Measurements from ENCODE around the gene OSBPL2. TPM values are rescaled to one million over a fixed set of nuclear protein-coding genes. Genes with fewer than 3 reads are reported as not detected.

Gene OSBPL2
- total and polyA plus RNA-seq, 7 experiments from 2014 or later = 14.6 to 80.8 (median 58.3) TPM

DNA sequence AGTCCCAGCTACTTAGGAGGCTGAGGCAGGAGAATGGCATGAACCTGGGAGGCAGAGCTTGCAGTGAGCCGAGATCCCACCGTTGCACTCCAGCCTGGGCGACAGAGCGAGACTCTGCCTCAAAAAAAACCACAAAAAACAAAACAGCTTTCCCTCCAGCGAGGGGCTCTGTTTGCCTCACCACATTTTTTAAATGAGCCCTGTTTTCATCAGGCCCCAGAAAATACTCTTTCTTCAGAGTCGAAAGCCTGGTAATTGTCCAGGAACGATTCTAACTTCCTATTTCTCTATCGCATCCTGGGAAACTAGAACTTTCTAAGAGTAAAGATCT lies 43.3 kb upstream of the OSBPL2 start:
- Histone ChIP-seq H3K27ac (ENCODE audit: low read depth, low read length) (no peak overlapping the region), H3K4me3 (ENCODE audit: low read length) (no peak overlapping the region), H3K4me1 (ENCODE audit: control insufficient read depth in 2 of 2, insufficient read depth in 2 of 2, low read length in 2 of 2) (no peaks in the 10 kb centered on the region), H3K27me3 (ENCODE audit: control insufficient read depth in 2 of 2, insufficient read depth in 2 of 2, low read length in 2 of 2) (no peaks in the 10 kb centered on the region), H3K9me3 (ENCODE audit: control insufficient read depth in 2 of 3, low read length in 3 of 3) (no peaks in the 10 kb centered on the region), H3K36me3 (ENCODE audit: control insufficient read depth in 2 of 3, insufficient read depth in 3 of 3, low read length in 3 of 3) (peaks cover 0 to 63% (median 11%) of the 10 kb centered on the region in 3 experiments)
- Mint-ChIP-seq H3K4me3 (no peak overlapping the region), H3K4me1 (peaks cover 0 to 4% (median 2%) of the 10 kb centered on the region in 7 donors), H3K27ac (peak overlapping the region in 1 of 9 donors; percentile 14), H3K9me3 (no peaks in the 10 kb centered on the region), H3K36me3 (peaks cover 9 to 37% (median 15%) of the 10 kb centered on the region in 5 donors), H3K27me3 (no peaks in the 10 kb centered on the region)
- intact Hi-C loops (cut with micrococcal nuclease) = no loop called here
- DNase-seq (no peak), ATAC-seq (no peak)
- ChIA-PET POLR2A (no interaction called here), CTCF (interaction anchor here (0.7 to 0.8 kb wide), 2 partner anchors 9 to 70 kb away, joined by 4 to 5 read pairs; no protein-coding TSS in a partner anchor)

DNA sequence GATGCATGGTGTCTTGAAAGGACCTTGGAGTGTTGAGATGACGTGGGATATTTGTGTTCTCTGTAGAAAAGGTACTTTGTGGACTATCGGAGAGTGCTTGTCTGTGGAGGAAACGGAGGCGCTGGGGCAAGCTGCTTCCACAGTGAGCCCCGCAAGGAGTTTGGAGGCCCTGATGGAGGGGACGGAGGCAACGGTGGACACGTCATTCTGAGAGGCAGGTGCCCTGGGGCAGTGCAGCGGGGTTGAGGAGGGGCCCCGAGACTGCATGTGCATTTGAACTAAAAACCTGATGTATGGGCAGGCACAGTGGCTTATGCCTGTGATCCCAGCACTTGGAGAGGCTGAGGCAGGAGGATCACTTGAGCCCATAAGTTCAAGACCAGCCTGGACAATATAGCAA lies 42.6 kb upstream of the OSBPL2 start:
- no peak overlapping the region for H3K27ac ChIP-seq (ENCODE audit: low read depth, low read length)
- H3K27me3 ChIP-seq (ENCODE audit: control insufficient read depth in 2 of 2, insufficient read depth in 2 of 2, low read length in 2 of 2) = no peaks in the 10 kb centered on the region
- no peaks in the 10 kb centered on the region for H3K9me3 Mint-ChIP-seq
- peaks cover 9 to 38% (median 14%) of the 10 kb centered on the region in 5 donors for H3K36me3 Mint-ChIP-seq
- peaks cover 0 to 2% (median 0%) of the 10 kb centered on the region in 7 donors for H3K4me1 Mint-ChIP-seq
- ATAC-seq = no peak
- H3K4me1 ChIP-seq (ENCODE audit: control insufficient read depth in 2 of 2, insufficient read depth in 2 of 2, low read length in 2 of 2) = no peaks in the 10 kb centered on the region
- peaks cover 0 to 64% (median 8%) of the 10 kb centered on the region in 3 experiments for H3K36me3 ChIP-seq (ENCODE audit: control insufficient read depth in 2 of 3, insufficient read depth in 3 of 3, low read length in 3 of 3)
- CTCF ChIA-PET = no interaction called here
- no peak for DNase-seq
- peak overlapping the region in 2 of 9 donors; percentile 14 to 48 for H3K27ac Mint-ChIP-seq
- H3K4me3 ChIP-seq (ENCODE audit: low read length) = no peak overlapping the region
- no peaks in the 10 kb centered on the region for H3K27me3 Mint-ChIP-seq
- POLR2A ChIA-PET = no interaction called here
- no peaks in the 10 kb centered on the region for H3K9me3 ChIP-seq (ENCODE audit: control insufficient read depth in 2 of 3, low read length in 3 of 3)
- intact Hi-C loops (cut with micrococcal nuclease) = no loop called here
- no peak overlapping the region for H3K4me3 Mint-ChIP-seq

- CTCF ChIA-PET = no interaction called here
These were observed 42.0 kb upstream of the OSBPL2 start for GRCh38 chr20:62196286-62196685.

GRCh38 chr20:62197311-62197710 lies 41.0 kb upstream of the OSBPL2 start:
- peaks cover 0 to 70% (median 7%) of the 10 kb centered on the region in 3 experiments for H3K36me3 ChIP-seq (ENCODE audit: control insufficient read depth in 2 of 3, insufficient read depth in 3 of 3, low read length in 3 of 3)
- H3K27ac ChIP-seq (ENCODE audit: low read depth, low read length) = no peak overlapping the region
- ATAC-seq (no peak), DNase-seq (no peak)
- H3K4me1 Mint-ChIP-seq = peaks cover 0 to 2% (median 0%) of the 10 kb centered on the region in 7 donors
- POLR2A ChIA-PET = no interaction called here
- no peak overlapping the region for H3K27ac Mint-ChIP-seq
- no peaks in the 10 kb centered on the region for H3K4me1 ChIP-seq (ENCODE audit: control insufficient read depth in 2 of 2, insufficient read depth in 2 of 2, low read length in 2 of 2)
- no peaks in the 10 kb centered on the region for H3K9me3 Mint-ChIP-seq
- peaks cover 9 to 45% (median 18%) of the 10 kb centered on the region in 5 donors for H3K36me3 Mint-ChIP-seq
- no peak overlapping the region for H3K4me3 Mint-ChIP-seq
- no peaks in the 10 kb centered on the region for H3K27me3 ChIP-seq (ENCODE audit: control insufficient read depth in 2 of 2, insufficient read depth in 2 of 2, low read length in 2 of 2)
- H3K27me3 Mint-ChIP-seq = no peaks in the 10 kb centered on the region
- no peaks in the 10 kb centered on the region for H3K9me3 ChIP-seq (ENCODE audit: control insufficient read depth in 2 of 3, low read length in 3 of 3)
- CTCF ChIA-PET = no interaction called here
- no peak overlapping the region for H3K4me3 ChIP-seq (ENCODE audit: low read length)
- intact Hi-C loops (cut with micrococcal nuclease) = no loop called here

More at GRCh38 chr20:62196286-62196685, 42.0 kb upstream of the OSBPL2 start:
- H3K9me3 Mint-ChIP-seq = no peaks in the 10 kb centered on the region
- peaks cover 0 to 2% (median 0%) of the 10 kb centered on the region in 7 donors for H3K4me1 Mint-ChIP-seq
- no peak overlapping the region for H3K4me3 Mint-ChIP-seq
- Histone ChIP-seq H3K9me3 (ENCODE audit: control insufficient read depth in 2 of 3, low read length in 3 of 3) (no peaks in the 10 kb centered on the region), H3K4me3 (ENCODE audit: low read length) (no peak overlapping the region), H3K36me3 (ENCODE audit: control insufficient read depth in 2 of 3, insufficient read depth in 3 of 3, low read length in 3 of 3) (peaks cover 0 to 64% (median 7%) of the 10 kb centered on the region in 3 experiments), H3K27me3 (ENCODE audit: control insufficient read depth in 2 of 2, insufficient read depth in 2 of 2, low read length in 2 of 2) (no peaks in the 10 kb centered on the region), H3K27ac (ENCODE audit: low read depth, low read length) (no peak overlapping the region), H3K4me1 (ENCODE audit: control insufficient read depth in 2 of 2, insufficient read depth in 2 of 2, low read length in 2 of 2) (no peaks in the 10 kb centered on the region)
- intact Hi-C loops (cut with micrococcal nuclease) = no loop called here
- ATAC-seq (no peak), DNase-seq (no peak)
- POLR2A ChIA-PET = no interaction called here
- H3K27ac Mint-ChIP-seq = no peak overlapping the region
- H3K36me3 Mint-ChIP-seq = peaks cover 9 to 39% (median 14%) of the 10 kb centered on the region in 5 donors
- H3K27me3 Mint-ChIP-seq = no peaks in the 10 kb centered on the region

DNA sequence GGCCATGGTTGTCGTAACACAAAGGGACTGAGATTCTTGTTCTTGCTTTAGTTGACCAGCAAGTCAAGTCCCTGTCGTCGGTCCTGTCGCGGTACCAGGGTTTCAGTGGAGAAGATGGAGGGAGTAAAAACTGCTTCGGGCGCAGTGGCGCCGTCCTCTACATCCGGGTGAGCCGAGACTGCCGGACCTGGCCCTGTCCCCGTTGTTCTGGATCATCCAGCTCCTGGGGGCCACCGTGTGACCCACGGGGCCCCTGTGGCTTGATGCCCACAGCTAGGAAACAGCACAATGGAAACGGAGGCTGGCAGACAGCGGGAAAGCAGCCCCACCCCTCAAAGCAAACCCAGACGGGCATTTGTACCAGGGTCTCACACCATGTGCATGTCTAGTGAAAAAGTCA lies 40.5 kb upstream of the OSBPL2 start:
- H3K4me1 Mint-ChIP-seq = peaks cover 0 to 2% (median 0%) of the 10 kb centered on the region in 7 donors
- H3K4me3 Mint-ChIP-seq = no peak overlapping the region
- Histone ChIP-seq H3K36me3 (ENCODE audit: control insufficient read depth in 2 of 3, insufficient read depth in 3 of 3, low read length in 3 of 3) (peaks cover 0 to 69% (median 7%) of the 10 kb centered on the region in 3 experiments), H3K4me3 (ENCODE audit: low read length) (no peak overlapping the region), H3K27ac (ENCODE audit: low read depth, low read length) (no peak overlapping the region), H3K27me3 (ENCODE audit: control insufficient read depth in 2 of 2, insufficient read depth in 2 of 2, low read length in 2 of 2) (no peaks in the 10 kb centered on the region), H3K9me3 (ENCODE audit: control insufficient read depth in 2 of 3, low read length in 3 of 3) (no peaks in the 10 kb centered on the region), H3K4me1 (ENCODE audit: control insufficient read depth in 2 of 2, insufficient read depth in 2 of 2, low read length in 2 of 2) (no peaks in the 10 kb centered on the region)
- intact Hi-C loops (cut with micrococcal nuclease) = no loop called here
- H3K9me3 Mint-ChIP-seq = no peaks in the 10 kb centered on the region
- ChIA-PET POLR2A (no interaction called here), CTCF (no interaction called here)
- ATAC-seq (no peak), DNase-seq (no peak)
- H3K36me3 Mint-ChIP-seq = peaks cover 9 to 45% (median 18%) of the 10 kb centered on the region in 5 donors
- H3K27ac Mint-ChIP-seq = no peak overlapping the region
- H3K27me3 Mint-ChIP-seq = no peaks in the 10 kb centered on the region

- Mint-ChIP-seq H3K36me3 (peaks cover 9 to 44% (median 23%) of the 10 kb centered on the region in 5 donors), H3K4me3 (no peak overlapping the region), H3K27ac (no peak overlapping the region), H3K4me1 (peaks cover 0 to 2% (median 0%) of the 10 kb centered on the region in 7 donors), H3K27me3 (no peaks in the 10 kb centered on the region), H3K9me3 (no peaks in the 10 kb centered on the region)
- H3K27me3 ChIP-seq (ENCODE audit: control insufficient read depth in 2 of 2, insufficient read depth in 2 of 2, low read length in 2 of 2) = no peaks in the 10 kb centered on the region
- peaks cover 0 to 69% (median 7%) of the 10 kb centered on the region in 3 experiments for H3K36me3 ChIP-seq (ENCODE audit: control insufficient read depth in 2 of 3, insufficient read depth in 3 of 3, low read length in 3 of 3)
- no peak overlapping the region for H3K27ac ChIP-seq (ENCODE audit: low read depth, low read length)
- ATAC-seq = no peak
- H3K4me1 ChIP-seq (ENCODE audit: control insufficient read depth in 2 of 2, insufficient read depth in 2 of 2, low read length in 2 of 2) = no peaks in the 10 kb centered on the region
- DNase-seq = no peak
- intact Hi-C loops (cut with micrococcal nuclease) = no loop called here
- no peak overlapping the region for H3K4me3 ChIP-seq (ENCODE audit: low read length)
- ChIA-PET CTCF (no interaction called here), POLR2A (no interaction called here)
- H3K9me3 ChIP-seq (ENCODE audit: control insufficient read depth in 2 of 3, low read length in 3 of 3) = no peaks in the 10 kb centered on the region
These were observed 39.8 kb upstream of the OSBPL2 start for GRCh38 chr20:62198496-62198895.

GRCh38 chr20:62198931-62199330 lies 39.4 kb upstream of the OSBPL2 start:
- ATAC-seq = no peak
- Mint-ChIP-seq H3K4me1 (peaks cover 0 to 2% (median 0%) of the 10 kb centered on the region in 7 donors), H3K36me3 (peaks cover 9 to 47% (median 23%) of the 10 kb centered on the region in 5 donors), H3K27me3 (no peaks in the 10 kb centered on the region), H3K4me3 (no peak overlapping the region), H3K27ac (no peak overlapping the region), H3K9me3 (no peaks in the 10 kb centered on the region)
- Histone ChIP-seq H3K9me3 (ENCODE audit: control insufficient read depth in 2 of 3, low read length in 3 of 3) (no peaks in the 10 kb centered on the region), H3K36me3 (ENCODE audit: control insufficient read depth in 2 of 3, insufficient read depth in 3 of 3, low read length in 3 of 3) (peaks cover 0 to 70% (median 7%) of the 10 kb centered on the region in 3 experiments), H3K4me1 (ENCODE audit: control insufficient read depth in 2 of 2, insufficient read depth in 2 of 2, low read length in 2 of 2) (no peaks in the 10 kb centered on the region), H3K4me3 (ENCODE audit: low read length) (no peak overlapping the region), H3K27ac (ENCODE audit: low read depth, low read length) (no peak overlapping the region), H3K27me3 (ENCODE audit: control insufficient read depth in 2 of 2, insufficient read depth in 2 of 2, low read length in 2 of 2) (no peaks in the 10 kb centered on the region)
- no peak for DNase-seq
- ChIA-PET POLR2A (no interaction called here), CTCF (no interaction called here)
- intact Hi-C loops (cut with micrococcal nuclease) = no loop called here
